Activated naive CD8-positive, alpha-beta T cell treated with anti-CD3 and anti-CD28 coated beads for 36 hours (primary cell): ENCODE results near the gene SLC34A3. TPM values are rescaled to one million over a fixed set of nuclear protein-coding genes. Genes with fewer than 3 reads are reported as not detected.
"Not testable (repeated sequence)": the region's sequence is repeated elsewhere in the genome, so short reads cannot be mapped to it uniquely, and the experiment has no call there.

Experiments used
- DNase-seq: peaks from one replicate; pipeline ENCODE4 v3.0.0; 2021
- H3K27ac Mint-ChIP-seq: one replicate; pipeline ENCODE4 v1.8.0; 2022; ENCODE audit warnings: mild to moderate bottlenecking, moderate library complexity, mixed read lengths
- H3K27me3 Mint-ChIP-seq: one replicate; pipeline ENCODE4 v1.8.0; 2022; ENCODE audit warnings: mild to moderate bottlenecking, mixed read lengths
- H3K36me3 Mint-ChIP-seq: one replicate; pipeline ENCODE4 v1.8.0; 2021; ENCODE audit warnings: mild to moderate bottlenecking, mixed read lengths
- H3K4me1 Mint-ChIP-seq: one replicate; pipeline ENCODE4 v1.8.0; 2021; ENCODE audit warnings: mixed read lengths
- H3K4me3 Mint-ChIP-seq: one replicate; pipeline ENCODE4 v1.8.0; 2022; ENCODE audit warnings: mild to moderate bottlenecking, moderate library complexity, mixed read lengths
- H3K9me3 Mint-ChIP-seq: one replicate; pipeline ENCODE4 v1.8.0; 2022; ENCODE audit warnings: mixed read lengths
- total RNA-seq, 2 experiments: library from RNA; stranded (reverse); gene quantifications; one replicate each; pipeline ENCODE4 v1.2.3, GENCODE V29; 2021

Gene SLC34A3
- total RNA-seq, 2 experiments from 2014 or later: not detected

- H3K36me3 Mint-ChIP-seq: peaks cover 19% of the 10 kb centered on the region
- H3K27ac Mint-ChIP-seq: no peak overlapping the region
- H3K4me1 Mint-ChIP-seq: peaks cover 17% of the 10 kb centered on the region
- H3K27me3 Mint-ChIP-seq: peaks cover 5% of the 10 kb centered on the region
- peak; percentile 3 for DNase-seq
- H3K4me3 Mint-ChIP-seq: no peak overlapping the region
- no peaks in the 10 kb centered on the region for H3K9me3 Mint-ChIP-seq
Measured at GRCh38 chr9:137237759-137238726, 7.3 kb downstream of the SLC34A3 start.

GRCh38 chr9:137239541-137240200, 9.0 kb downstream of the SLC34A3 start:
- peak overlapping the region; percentile 56 for H3K27ac Mint-ChIP-seq
- not testable (repeated sequence) for H3K9me3 Mint-ChIP-seq, DNase-seq, H3K27me3 Mint-ChIP-seq
- peaks cover 26% of the 10 kb centered on the region for H3K36me3 Mint-ChIP-seq
- peak overlapping the region; percentile 80 for H3K4me3 Mint-ChIP-seq
- peaks cover 23% of the 10 kb centered on the region for H3K4me1 Mint-ChIP-seq

- no peaks in the 10 kb centered on the region for H3K9me3 Mint-ChIP-seq
- peaks cover 23% of the 10 kb centered on the region for H3K4me1 Mint-ChIP-seq
- H3K27ac Mint-ChIP-seq: peak overlapping the region; percentile 56
- peak; percentile 83 for DNase-seq
- peaks cover under 1% of the 10 kb centered on the region for H3K27me3 Mint-ChIP-seq
- H3K4me3 Mint-ChIP-seq: peak overlapping the region; percentile 80
- peaks cover 26% of the 10 kb centered on the region for H3K36me3 Mint-ChIP-seq
Measured at GRCh38 chr9:137240318-137240840, 9.7 kb downstream of the SLC34A3 start.

- H3K9me3 Mint-ChIP-seq: no peaks in the 10 kb centered on the region
- H3K36me3 Mint-ChIP-seq: peaks cover 26% of the 10 kb centered on the region
- no peaks in the 10 kb centered on the region for H3K27me3 Mint-ChIP-seq
- peaks cover 23% of the 10 kb centered on the region for H3K4me1 Mint-ChIP-seq
- DNase-seq: peak; percentile 99
- H3K27ac Mint-ChIP-seq: peak within 1 kb of the TSS; percentile 88
- peak within 1 kb of the TSS; percentile 88 for H3K4me3 Mint-ChIP-seq
Measured at GRCh38 chr9:137240841-137241489, 10.3 kb downstream of the SLC34A3 start, which contains the start of gene TUBB4B. TUBB4B (plus strand) TSS chr9:137241287; CDS start chr9:137241361, 74 bp downstream.

- peaks cover 23% of the 10 kb centered on the region for H3K4me1 Mint-ChIP-seq
- H3K4me3 Mint-ChIP-seq: peak overlapping the region; percentile 82
- H3K27ac Mint-ChIP-seq: peak overlapping the region; percentile 67
- H3K9me3 Mint-ChIP-seq: no peaks in the 10 kb centered on the region
- H3K36me3 Mint-ChIP-seq: peaks cover 26% of the 10 kb centered on the region
- peak; percentile 72 for DNase-seq
- no peaks in the 10 kb centered on the region for H3K27me3 Mint-ChIP-seq
Measured at GRCh38 chr9:137241490-137242268, 11.0 kb downstream of the SLC34A3 start.

GRCh38 chr9:137242269-137243203, 11.8 kb downstream of the SLC34A3 start:
- no peaks in the 10 kb centered on the region for H3K9me3 Mint-ChIP-seq
- H3K4me1 Mint-ChIP-seq: peaks cover 23% of the 10 kb centered on the region
- H3K27ac Mint-ChIP-seq: peak overlapping the region; percentile 69
- H3K4me3 Mint-ChIP-seq: peak overlapping the region; percentile 82
- peaks cover 26% of the 10 kb centered on the region for H3K36me3 Mint-ChIP-seq
- DNase-seq: no peak
- H3K27me3 Mint-ChIP-seq: no peaks in the 10 kb centered on the region

GRCh38 chr9:137243266-137243625, 12.5 kb downstream of the SLC34A3 start:
- H3K27me3 Mint-ChIP-seq, H3K9me3 Mint-ChIP-seq, H3K27ac Mint-ChIP-seq, DNase-seq: not testable (repeated sequence)
- Mint-ChIP-seq H3K36me3 (peaks cover 26% of the 10 kb centered on the region), H3K4me1 (peaks cover 21% of the 10 kb centered on the region), H3K4me3 (peak overlapping the region; percentile 82)

GRCh38 chr9:137243626-137244485, 13.2 kb downstream of the SLC34A3 start:
- H3K4me3 Mint-ChIP-seq: peak overlapping the region; percentile 25
- no peak for DNase-seq

GRCh38 chr9:137244486-137245449, 14.1 kb downstream of the SLC34A3 start:
- Mint-ChIP-seq H3K27me3 (no peaks in the 10 kb centered on the region), H3K4me1 (peaks cover 14% of the 10 kb centered on the region), H3K36me3 (peaks cover 22% of the 10 kb centered on the region), H3K27ac (no peak overlapping the region), H3K9me3 (no peaks in the 10 kb centered on the region), H3K4me3 (no peak overlapping the region)
- no peak for DNase-seq

More at GRCh38 chr9:137243626-137244485, 13.2 kb downstream of the SLC34A3 start:
- no peaks in the 10 kb centered on the region for H3K27me3 Mint-ChIP-seq
- H3K4me1 Mint-ChIP-seq: peaks cover 18% of the 10 kb centered on the region
- peaks cover 24% of the 10 kb centered on the region for H3K36me3 Mint-ChIP-seq
- H3K27ac Mint-ChIP-seq: no peak overlapping the region
- no peaks in the 10 kb centered on the region for H3K9me3 Mint-ChIP-seq

GRCh38 chr9:137245450-137246421, 15.0 kb downstream of the SLC34A3 start:
- Mint-ChIP-seq H3K9me3 (no peaks in the 10 kb centered on the region), H3K4me1 (peaks cover 14% of the 10 kb centered on the region), H3K4me3 (no peak overlapping the region), H3K27me3 (no peaks in the 10 kb centered on the region), H3K27ac (no peak overlapping the region), H3K36me3 (peaks cover 22% of the 10 kb centered on the region)
- no peak for DNase-seq
